ENCODE results near the gene ABLIM3. TPM values are rescaled to one million over a fixed set of nuclear protein-coding genes. Genes with fewer than 3 reads are reported as not detected.

The ABLIM3 gene
- total RNA-seq, 2 experiments from 2014 or later, result not detected

DNA sequence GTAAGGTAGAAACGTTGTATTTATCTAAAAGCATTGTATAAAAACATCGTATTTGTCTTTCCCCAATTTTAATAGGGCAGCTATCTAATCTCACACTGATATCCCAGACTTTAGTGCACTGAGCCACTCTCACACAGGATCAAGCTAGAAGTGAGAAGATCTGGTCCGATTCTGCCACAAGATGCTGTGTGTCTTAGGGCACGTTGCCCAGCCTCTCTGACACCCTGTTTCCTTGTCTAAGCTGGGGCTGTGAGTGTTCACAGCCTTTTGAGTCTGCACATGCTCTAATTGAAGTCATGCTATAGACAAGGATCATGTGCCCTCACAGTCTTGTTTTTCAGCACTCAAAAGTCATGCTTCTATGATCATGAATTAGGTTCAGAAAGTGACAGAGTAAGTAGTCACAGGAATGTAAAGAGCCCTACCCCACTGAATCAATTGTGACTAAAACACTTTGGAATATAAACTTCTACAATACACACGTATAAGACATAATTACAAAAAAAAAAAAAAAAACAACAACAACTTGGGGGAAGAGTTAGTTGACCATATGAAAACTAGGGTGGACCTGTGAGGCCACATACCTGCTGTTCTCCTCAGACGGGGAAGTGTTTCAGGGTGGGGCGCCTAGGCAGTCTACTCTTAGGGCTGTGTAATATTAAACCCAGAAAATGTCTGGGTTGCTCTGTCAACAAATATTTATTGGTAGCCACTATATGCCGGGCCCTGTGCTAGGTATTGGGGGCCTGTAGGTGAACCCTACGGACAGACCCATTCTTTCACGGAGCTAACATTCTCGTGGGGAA, 893 bp upstream of the ABLIM3 start:
- H3K4me1 ChIP-seq (ENCODE audit: insufficient read depth, low read length), result peaks cover 10% of the 10 kb centered on the region
- no peak for TF ChIP-seq CTCF (IDR thresholded peaks at IDR 0.05)
- no peak overlapping the region for H3K4me3 ChIP-seq (ENCODE audit: low read length)
- intact Hi-C loops (cut with DNase I, micrococcal nuclease), result loop anchor here (1.0 to 10.0 kb wide), 4 partner anchors 124 to 424 kb away; partner anchors contain the start of gene IL17B (in 1 of the 2)
- Mint-ChIP-seq H3K9me3 (no peaks in the 10 kb centered on the region), H3K36me3 (ENCODE audit: low read depth) (no peaks in the 10 kb centered on the region), H3K4me3 (peak overlapping the region; percentile 71), H3K27ac (no peak overlapping the region), H3K27me3 (peaks cover 39% of the 10 kb centered on the region), H3K4me1 (ENCODE audit: low read depth) (peaks cover 5% of the 10 kb centered on the region)
- H3K9me3 ChIP-seq (ENCODE audit: control insufficient read depth in 1 of 2, insufficient read depth in 1 of 2, low read length in 2 of 2), result peaks cover 0 to 10% of the 10 kb centered on the region in 2 experiments
- POLR2A ChIA-PET, result interaction anchor here (1.1 kb wide), 1 partner anchor 124 kb away, joined by 9 read pairs; no protein-coding TSS in a partner anchor
- DNase-seq (no peak), ATAC-seq (ENCODE audit: poor library complexity) (no peak)
- CTCF ChIA-PET, result interaction anchor here (1.3 to 1.7 kb wide), 2 partner anchors 124 to 130 kb away, joined by 4 to 33 read pairs; no protein-coding TSS in a partner anchor
- peaks cover 14 to 26% of the 10 kb centered on the region in 2 experiments for H3K27me3 ChIP-seq (ENCODE audit: control insufficient read depth in 1 of 2, insufficient read depth in 2 of 2, low read length in 2 of 2)
- H3K36me3 ChIP-seq (ENCODE audit: insufficient read depth, low read length), result no peaks in the 10 kb centered on the region
- no peak overlapping the region for H3K27ac ChIP-seq (ENCODE audit: low read depth in 1 of 2, low read length in 2 of 2)

DNA sequence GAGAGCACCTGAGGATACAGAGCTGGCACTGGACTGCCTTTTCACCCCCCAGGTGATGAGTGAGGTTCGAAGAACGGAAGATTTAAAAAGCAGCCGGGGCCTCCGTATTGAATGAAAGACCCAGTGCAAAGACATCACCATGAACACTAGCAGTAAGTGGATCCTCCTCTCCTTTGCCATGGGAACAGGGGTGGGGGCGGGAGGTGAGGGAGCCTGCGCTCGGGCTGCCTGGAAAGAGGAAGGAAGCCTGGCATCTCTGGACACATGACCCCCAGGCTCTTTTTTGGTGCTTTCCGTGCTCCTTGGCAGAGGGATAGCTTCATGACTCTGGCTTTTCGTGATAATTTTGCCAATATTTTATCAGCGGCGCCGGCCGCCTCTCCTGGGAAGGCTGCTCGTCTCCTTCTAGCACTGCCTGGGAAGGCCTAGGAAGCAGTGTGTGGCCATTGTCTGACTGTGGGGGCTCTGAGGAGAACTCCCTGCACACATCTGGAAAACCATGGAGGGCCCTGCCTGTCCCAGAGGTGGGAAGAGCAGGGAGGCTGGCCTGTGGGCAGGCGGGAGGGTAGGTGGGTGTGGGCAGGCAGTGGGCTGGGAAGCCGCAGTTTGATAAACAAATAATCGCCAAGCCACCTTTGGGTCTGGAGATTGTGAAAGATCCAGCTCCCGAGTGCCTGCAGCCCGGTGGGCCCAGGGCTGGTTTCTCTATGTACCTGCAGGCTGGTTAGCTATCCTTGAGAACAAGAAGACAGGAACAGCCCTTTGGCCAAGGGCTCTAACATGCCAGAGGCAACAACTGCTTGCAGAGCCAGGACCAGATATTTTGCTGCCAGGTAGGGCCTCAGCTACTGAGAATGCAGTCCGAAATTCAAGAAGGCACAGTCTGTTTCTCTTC, 911 bp downstream of the ABLIM3 start:
- Histone ChIP-seq H3K27ac (ENCODE audit: low read depth in 1 of 2, low read length in 2 of 2) (no peak overlapping the region), H3K4me1 (ENCODE audit: insufficient read depth, low read length) (peaks cover 10% of the 10 kb centered on the region), H3K36me3 (ENCODE audit: insufficient read depth, low read length) (no peaks in the 10 kb centered on the region), H3K9me3 (ENCODE audit: control insufficient read depth in 1 of 2, insufficient read depth in 1 of 2, low read length in 2 of 2) (peaks cover 0 to 10% of the 10 kb centered on the region in 2 experiments), H3K4me3 (ENCODE audit: low read length) (peak overlapping the region; percentile 52), H3K27me3 (ENCODE audit: control insufficient read depth in 1 of 2, insufficient read depth in 2 of 2, low read length in 2 of 2) (peaks cover 15 to 26% of the 10 kb centered on the region in 2 experiments)
- TF ChIP-seq CTCF (IDR thresholded peaks at IDR 0.05), result no peak
- CTCF ChIA-PET, result interaction anchor here (0.6 to 1.7 kb wide), 12 partner anchors 10 to 240 kb away, joined by 3 to 33 read pairs (median 3); no protein-coding TSS in a partner anchor
- H3K27me3 Mint-ChIP-seq, result peaks cover 27% of the 10 kb centered on the region
- H3K36me3 Mint-ChIP-seq (ENCODE audit: low read depth), result no peaks in the 10 kb centered on the region
- POLR2A ChIA-PET, result interaction anchor here (1.0 to 1.4 kb wide), 4 partner anchors 16 to 122 kb away, joined by 3 to 9 read pairs (median 4); no protein-coding TSS in a partner anchor
- no peaks in the 10 kb centered on the region for H3K9me3 Mint-ChIP-seq
- no peak for ATAC-seq (ENCODE audit: poor library complexity)
- no peak overlapping the region for H3K27ac Mint-ChIP-seq
- no peak overlapping the region for H3K4me3 Mint-ChIP-seq
- peak in 2 of 14 experiments; percentile 26 to 28 for DNase-seq
- intact Hi-C loops (cut with DNase I, micrococcal nuclease), result loop anchor here (1.0 to 10.0 kb wide), 4 partner anchors 122 to 423 kb away; partner anchors contain the start of gene IL17B (in 1 of the 2)
- H3K4me1 Mint-ChIP-seq (ENCODE audit: low read depth), result peaks cover 5% of the 10 kb centered on the region

DNA sequence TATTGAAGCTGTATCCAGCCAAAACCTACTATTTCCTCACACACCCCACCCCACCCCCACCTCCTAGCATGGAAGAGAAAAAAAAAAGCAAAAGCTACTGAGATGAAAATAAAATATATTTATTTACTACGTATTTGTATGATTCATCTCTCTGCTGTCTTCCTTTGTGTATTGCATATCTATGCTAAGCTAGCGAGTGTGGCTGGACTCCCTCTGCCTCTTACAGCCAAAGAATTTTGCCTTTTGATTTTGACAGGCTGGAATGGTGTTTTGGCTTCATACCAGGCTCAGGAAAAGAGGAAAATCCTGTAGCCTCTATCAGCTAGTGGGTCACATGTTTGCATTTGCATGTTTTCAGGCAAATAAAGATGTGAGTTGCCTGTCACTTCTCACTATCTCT, 2.2 kb downstream of the ABLIM3 start:
- peaks cover 5% of the 10 kb centered on the region for H3K4me1 Mint-ChIP-seq (ENCODE audit: low read depth)
- H3K4me1 ChIP-seq (ENCODE audit: insufficient read depth, low read length), result peaks cover 10% of the 10 kb centered on the region
- H3K9me3 Mint-ChIP-seq, result no peaks in the 10 kb centered on the region
- no peaks in the 10 kb centered on the region for H3K36me3 ChIP-seq (ENCODE audit: insufficient read depth, low read length)
- ChIA-PET CTCF (no interaction called here), POLR2A (interaction anchor here (0.6 kb wide), 1 partner anchor 1361 kb away, joined by 4 read pairs; no protein-coding TSS in a partner anchor)
- no peak overlapping the region for H3K27ac ChIP-seq (ENCODE audit: low read depth in 1 of 2, low read length in 2 of 2)
- intact Hi-C loops (cut with DNase I, micrococcal nuclease), result loop anchor here (10.0 kb wide), 2 partner anchors 231 to 421 kb away; partner anchors contain the start of gene IL17B (in 1 of the 2)
- DNase-seq (no peak), ATAC-seq (ENCODE audit: poor library complexity) (no peak)
- H3K36me3 Mint-ChIP-seq (ENCODE audit: low read depth), result no peaks in the 10 kb centered on the region
- H3K27me3 Mint-ChIP-seq, result peaks cover 21% of the 10 kb centered on the region
- H3K9me3 ChIP-seq (ENCODE audit: control insufficient read depth in 1 of 2, insufficient read depth in 1 of 2, low read length in 2 of 2), result peaks cover 0 to 11% of the 10 kb centered on the region in 2 experiments
- no peak overlapping the region for H3K4me3 ChIP-seq (ENCODE audit: low read length)
- H3K27ac Mint-ChIP-seq, result no peak overlapping the region
- TF ChIP-seq CTCF (IDR thresholded peaks at IDR 0.05), result no peak
- no peak overlapping the region for H3K4me3 Mint-ChIP-seq
- H3K27me3 ChIP-seq (ENCODE audit: control insufficient read depth in 1 of 2, insufficient read depth in 2 of 2, low read length in 2 of 2), result peaks cover 19 to 26% of the 10 kb centered on the region in 2 experiments

Data from CD4-positive, alpha-beta T cell (primary cell).